ENCODE data around the gene DDC. TPM values are rescaled to one million over a fixed set of nuclear protein-coding genes. Genes with fewer than 3 reads are reported as not detected.

DDC gene
- total RNA-seq, 1 donor from 2014 or later, result 37.3 TPM

DNA sequence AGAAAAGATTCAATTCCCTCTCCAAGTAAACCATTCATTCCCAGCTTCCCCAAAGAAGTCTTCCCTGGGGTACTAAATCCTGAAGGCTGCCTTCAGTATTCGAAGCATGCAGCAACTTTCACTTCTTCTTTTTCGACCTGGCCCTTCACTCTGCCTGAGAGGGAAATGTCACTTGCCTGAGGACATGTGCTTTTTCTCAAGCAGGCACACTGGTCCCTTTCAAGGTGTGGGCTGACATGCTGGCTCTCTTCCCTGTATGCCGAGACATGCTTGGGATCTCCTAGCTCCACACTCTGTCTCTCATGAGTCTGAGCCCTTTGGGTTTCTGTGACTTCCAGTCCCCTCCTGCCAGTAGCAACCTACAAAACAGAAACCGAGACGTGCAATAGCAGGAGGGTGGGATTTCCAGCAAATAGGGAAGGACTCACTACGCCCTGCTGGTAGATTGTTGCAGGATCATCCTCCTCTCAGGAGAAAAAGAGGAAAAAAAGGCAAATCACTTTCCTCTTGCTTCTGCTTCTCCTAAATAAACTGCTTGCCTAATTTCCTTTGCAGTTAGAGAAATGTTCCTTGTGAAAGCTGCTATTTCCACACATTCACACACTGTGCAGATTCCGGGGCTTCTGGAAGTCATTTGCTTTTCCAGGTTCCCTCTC, 148.6 kb downstream of the DDC start:
- H3K9me3 Mint-ChIP-seq (ENCODE audit: low read depth), result no peaks in the 10 kb centered on the region
- no peak for DNase-seq (ENCODE audit: low spot score, unreplicated experiment)
- no peaks in the 10 kb centered on the region for H3K4me1 Mint-ChIP-seq (ENCODE audit: low read depth)
- peaks cover 3% of the 10 kb centered on the region for H3K27me3 Mint-ChIP-seq
- no peak overlapping the region for H3K27ac Mint-ChIP-seq
- no peak overlapping the region for H3K4me3 Mint-ChIP-seq (ENCODE audit: low read depth)
- no peaks in the 10 kb centered on the region for H3K36me3 Mint-ChIP-seq (ENCODE audit: insufficient read depth)
- TF ChIP-seq, protein P1, sequence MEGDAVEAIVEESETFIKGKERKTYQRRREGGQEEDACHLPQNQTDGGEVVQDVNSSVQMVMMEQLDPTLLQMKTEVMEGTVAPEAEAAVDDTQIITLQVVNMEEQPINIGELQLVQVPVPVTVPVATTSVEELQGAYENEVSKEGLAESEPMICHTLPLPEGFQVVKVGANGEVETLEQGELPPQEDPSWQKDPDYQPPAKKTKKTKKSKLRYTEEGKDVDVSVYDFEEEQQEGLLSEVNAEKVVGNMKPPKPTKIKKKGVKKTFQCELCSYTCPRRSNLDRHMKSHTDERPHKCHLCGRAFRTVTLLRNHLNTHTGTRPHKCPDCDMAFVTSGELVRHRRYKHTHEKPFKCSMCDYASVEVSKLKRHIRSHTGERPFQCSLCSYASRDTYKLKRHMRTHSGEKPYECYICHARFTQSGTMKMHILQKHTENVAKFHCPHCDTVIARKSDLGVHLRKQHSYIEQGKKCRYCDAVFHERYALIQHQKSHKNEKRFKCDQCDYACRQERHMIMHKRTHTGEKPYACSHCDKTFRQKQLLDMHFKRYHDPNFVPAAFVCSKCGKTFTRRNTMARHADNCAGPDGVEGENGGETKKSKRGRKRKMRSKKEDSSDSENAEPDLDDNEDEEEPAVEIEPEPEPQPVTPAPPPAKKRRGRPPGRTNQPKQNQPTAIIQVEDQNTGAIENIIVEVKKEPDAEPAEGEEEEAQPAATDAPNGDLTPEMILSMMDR (IDR thresholded peaks at IDR 0.05; ENCODE audit: unreplicated experiment), result no peak

DNA sequence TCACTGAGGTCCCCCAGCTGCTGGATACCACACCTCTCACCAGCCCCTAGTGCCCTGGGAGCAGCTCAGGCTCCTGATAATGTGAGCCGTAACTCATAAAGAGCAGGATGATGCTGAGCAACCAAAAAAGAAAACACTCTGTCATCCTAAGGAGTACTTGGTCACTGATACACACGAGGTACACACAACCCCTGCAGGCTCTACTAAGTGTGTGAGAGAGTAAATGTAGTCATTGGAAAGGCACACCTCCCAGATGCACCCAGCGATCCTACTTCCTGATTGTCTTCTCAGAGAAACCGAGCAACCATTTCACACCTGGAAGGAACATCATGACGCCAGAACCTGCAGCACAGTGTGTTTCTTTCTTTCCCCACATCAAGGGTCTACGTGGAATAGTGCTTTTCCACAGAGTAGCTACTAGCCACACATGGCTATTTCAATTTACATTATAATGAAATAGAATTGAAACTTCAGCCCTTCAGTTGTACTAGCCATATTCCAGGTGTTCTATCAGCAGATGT, 149.3 kb downstream of the DDC start:
- TF ChIP-seq, protein P1 (IDR thresholded peaks at IDR 0.05; ENCODE audit: unreplicated experiment), result no peak
- no peak overlapping the region for H3K27ac Mint-ChIP-seq

DNA sequence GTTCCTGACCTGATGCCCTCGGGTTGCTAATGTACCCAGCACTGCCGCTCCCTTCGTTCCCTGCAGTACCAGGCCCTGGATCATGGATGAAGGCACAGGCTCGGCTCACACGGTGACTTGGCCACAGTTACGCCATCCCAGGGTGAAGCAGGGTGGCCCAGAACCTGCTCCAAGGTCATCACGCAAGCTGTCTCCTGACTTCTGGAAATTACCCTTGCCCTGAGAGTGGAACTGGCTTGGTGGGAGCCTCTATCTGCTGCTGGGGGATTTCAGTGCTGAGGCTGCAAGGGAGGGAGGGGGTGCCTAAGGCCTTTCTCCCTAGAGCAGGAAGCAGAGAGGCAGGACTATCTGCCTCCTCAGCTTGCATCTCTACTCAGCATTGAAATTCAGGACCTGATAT, 151.6 kb downstream of the DDC start:
- H3K9me3 Mint-ChIP-seq (ENCODE audit: low read depth), result no peaks in the 10 kb centered on the region
- H3K27ac Mint-ChIP-seq, result no peak overlapping the region
- peaks cover 7% of the 10 kb centered on the region for H3K27me3 Mint-ChIP-seq
- no peaks in the 10 kb centered on the region for H3K4me1 Mint-ChIP-seq (ENCODE audit: low read depth)
- no peak overlapping the region for H3K4me3 Mint-ChIP-seq (ENCODE audit: low read depth)
- TF ChIP-seq, protein P1 (IDR thresholded peaks at IDR 0.05; ENCODE audit: unreplicated experiment), result no peak
- no peak for DNase-seq (ENCODE audit: low spot score, unreplicated experiment)
- H3K36me3 Mint-ChIP-seq (ENCODE audit: insufficient read depth), result no peaks in the 10 kb centered on the region

More for the DNA sequence above, 149.3 kb downstream of the DDC start:
- H3K9me3 Mint-ChIP-seq (ENCODE audit: low read depth), result no peaks in the 10 kb centered on the region
- H3K4me3 Mint-ChIP-seq (ENCODE audit: low read depth), result no peak overlapping the region
- H3K27me3 Mint-ChIP-seq, result peaks cover 3% of the 10 kb centered on the region
- H3K4me1 Mint-ChIP-seq (ENCODE audit: low read depth), result no peaks in the 10 kb centered on the region
- no peaks in the 10 kb centered on the region for H3K36me3 Mint-ChIP-seq (ENCODE audit: insufficient read depth)
- DNase-seq (ENCODE audit: low spot score, unreplicated experiment), result no peak

DNA sequence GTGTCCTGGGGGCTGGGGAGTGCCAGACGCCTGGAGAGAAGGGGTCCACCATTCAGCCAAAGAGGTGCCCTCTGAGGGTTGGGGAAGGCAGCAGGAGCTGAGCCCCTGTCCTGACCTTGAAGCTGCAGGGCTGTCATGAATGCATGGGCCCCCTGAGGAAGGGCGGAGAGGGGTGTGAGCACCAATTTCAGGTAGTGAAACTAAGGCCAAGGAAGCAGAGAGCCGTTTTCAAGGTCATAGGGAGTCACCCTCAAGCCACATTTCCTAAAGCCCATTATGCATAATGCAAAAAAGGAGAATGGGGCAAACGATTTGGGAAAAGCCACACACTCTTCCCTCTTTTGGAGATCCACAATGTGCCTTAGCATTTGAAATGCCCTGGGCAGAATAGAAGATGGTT, 152.2 kb downstream of the DDC start:
- DNase-seq (ENCODE audit: low spot score, unreplicated experiment), result no peak
- H3K9me3 Mint-ChIP-seq (ENCODE audit: low read depth), result no peaks in the 10 kb centered on the region
- H3K27me3 Mint-ChIP-seq, result peaks cover 12% of the 10 kb centered on the region
- H3K36me3 Mint-ChIP-seq (ENCODE audit: insufficient read depth), result no peaks in the 10 kb centered on the region
- TF ChIP-seq, protein P1 (IDR thresholded peaks at IDR 0.05; ENCODE audit: unreplicated experiment), result no peak
- no peak overlapping the region for H3K27ac Mint-ChIP-seq
- no peaks in the 10 kb centered on the region for H3K4me1 Mint-ChIP-seq (ENCODE audit: low read depth)
- no peak overlapping the region for H3K4me3 Mint-ChIP-seq (ENCODE audit: low read depth)

DNA sequence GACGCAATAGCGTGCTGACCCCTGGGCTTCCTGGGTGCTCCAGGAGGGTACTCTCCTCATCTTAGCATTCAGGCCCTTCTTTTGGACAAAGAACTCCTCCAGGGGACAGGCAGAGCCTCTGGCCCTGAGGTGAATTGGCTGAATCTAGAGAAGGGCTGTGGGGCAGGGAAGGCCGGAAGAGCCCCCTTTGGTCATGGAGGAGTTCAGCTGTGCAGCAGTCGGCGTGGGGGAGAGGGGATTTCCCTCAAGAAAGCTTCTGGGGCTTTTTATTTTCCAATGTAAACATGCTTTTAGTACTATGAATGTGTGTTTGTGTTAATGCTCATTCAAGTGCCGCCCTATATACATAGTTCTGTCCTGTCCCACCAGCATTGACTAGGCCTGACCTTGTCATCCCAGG, 153.9 kb downstream of the DDC start:
- Mint-ChIP-seq H3K4me1 (ENCODE audit: low read depth) (no peaks in the 10 kb centered on the region), H3K27me3 (peaks cover 24% of the 10 kb centered on the region), H3K9me3 (ENCODE audit: low read depth) (no peaks in the 10 kb centered on the region), H3K36me3 (ENCODE audit: insufficient read depth) (no peaks in the 10 kb centered on the region), H3K27ac (no peak overlapping the region), H3K4me3 (ENCODE audit: low read depth) (no peak overlapping the region)
- TF ChIP-seq, protein P1 (IDR thresholded peaks at IDR 0.05; ENCODE audit: unreplicated experiment), result no peak
- DNase-seq (ENCODE audit: low spot score, unreplicated experiment), result no peak

Data from progenitor cell of endocrine pancreas (in vitro differentiated cells).